ENCODE measurements around the gene MOB1B.
"Not testable (repeated sequence)": the region's sequence is repeated elsewhere in the genome, so short reads cannot be mapped to it uniquely, and the experiment has no call there.

The MOB1B gene

DNA sequence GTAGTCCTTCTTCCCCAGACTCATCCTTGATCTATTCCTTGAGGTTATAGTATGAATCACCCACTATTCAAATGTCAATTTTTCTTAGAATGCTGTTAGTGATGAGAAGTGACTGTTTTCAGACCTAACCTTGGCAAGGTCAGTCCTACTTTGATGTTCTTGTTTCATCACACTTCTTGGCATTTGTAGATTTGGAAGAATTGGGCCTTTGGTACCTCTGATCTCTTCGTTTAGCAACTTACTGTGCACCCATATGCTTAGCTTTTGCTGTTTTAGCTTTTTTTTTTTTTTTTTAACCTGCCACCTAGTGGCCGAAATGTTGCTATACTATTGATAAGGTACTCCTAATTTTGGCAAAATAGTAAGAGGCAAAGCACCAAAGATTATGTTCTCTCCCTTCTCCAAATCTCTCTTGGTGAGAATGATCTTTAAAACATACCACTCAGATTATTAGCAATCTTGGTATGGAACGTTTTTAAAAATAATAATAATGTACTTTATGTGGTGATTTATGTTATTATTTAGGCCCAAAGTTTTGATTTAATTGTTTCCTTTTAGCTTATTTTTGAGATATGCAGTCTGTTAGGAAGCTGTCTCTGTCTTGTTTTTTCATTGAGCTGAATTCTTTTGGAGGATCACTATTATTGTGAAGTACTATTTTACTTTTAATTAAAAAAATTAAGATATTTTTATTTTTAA lies 107.9 kb downstream of the MOB1B start:
- DNase-seq, result peak; percentile 35

- no peak for DNase-seq
Observed at GRCh38 chr4:71011451-71011850, 109.3 kb downstream of the MOB1B start.

- not testable (repeated sequence) for DNase-seq
Observed at GRCh38 chr4:71017391-71017790, 115.2 kb downstream of the MOB1B start.

- DNase-seq, result no peak
Observed at GRCh38 chr4:71020611-71021010, 118.4 kb downstream of the MOB1B start.

GRCh38 chr4:71025654-71026053 lies 123.5 kb downstream of the MOB1B start:
- no peak for DNase-seq

- DNase-seq, result no peak
Observed at GRCh38 chr4:71026086-71026485, 123.9 kb downstream of the MOB1B start.

DNA sequence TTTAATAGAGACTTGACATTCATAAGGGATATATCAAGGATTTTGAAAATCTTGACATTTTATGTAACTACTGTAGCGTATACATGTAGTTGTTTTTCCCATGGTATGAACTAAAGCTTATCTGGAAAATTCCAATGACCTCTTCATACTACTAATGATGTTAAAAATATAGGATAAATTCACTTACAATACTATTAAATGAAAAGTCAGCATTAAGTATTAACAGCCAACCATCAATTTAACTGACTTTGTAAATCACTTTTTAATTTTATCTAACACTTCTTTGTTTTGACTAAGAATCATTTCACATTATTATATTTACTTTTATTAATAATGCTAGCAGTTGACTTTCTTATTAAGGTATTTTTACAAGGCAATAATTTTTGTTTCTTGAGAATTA lies 125.4 kb downstream of the MOB1B start:
- no peak for DNase-seq

GRCh38 chr4:71029504-71029903 lies 127.3 kb downstream of the MOB1B start:
- no peak for DNase-seq

DNA sequence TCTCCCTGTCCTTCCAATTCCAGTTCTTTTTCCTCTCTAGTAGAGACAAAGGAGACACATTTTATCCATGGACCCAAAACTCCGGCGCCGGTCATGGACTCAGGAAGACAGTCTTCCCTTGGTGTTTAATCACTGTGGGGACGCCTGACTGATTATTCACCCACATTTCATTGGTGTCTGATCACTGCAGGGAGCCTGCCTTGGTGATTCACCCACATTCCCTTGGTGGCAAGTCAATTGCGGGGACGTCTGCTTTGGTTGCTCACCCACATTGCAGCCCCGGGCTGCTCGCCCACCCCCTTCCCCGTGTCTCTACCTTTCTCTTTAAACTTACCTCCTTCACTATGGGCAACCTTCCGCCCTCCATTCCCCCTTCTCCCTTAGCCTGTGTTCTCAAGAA lies 129.9 kb downstream of the MOB1B start:
- DNase-seq, result not testable (repeated sequence)
